ENCODE data around the gene FJX1. TPM values are rescaled to one million over a fixed set of nuclear protein-coding genes. Genes with fewer than 3 reads are reported as not detected.
A peak's percentile ranks its signal among the peaks of the same experiment; 100 is the strongest.

FJX1 gene
- total RNA-seq, 2 donors from 2014 or later, result 11.7 to 17.4 TPM

DNA sequence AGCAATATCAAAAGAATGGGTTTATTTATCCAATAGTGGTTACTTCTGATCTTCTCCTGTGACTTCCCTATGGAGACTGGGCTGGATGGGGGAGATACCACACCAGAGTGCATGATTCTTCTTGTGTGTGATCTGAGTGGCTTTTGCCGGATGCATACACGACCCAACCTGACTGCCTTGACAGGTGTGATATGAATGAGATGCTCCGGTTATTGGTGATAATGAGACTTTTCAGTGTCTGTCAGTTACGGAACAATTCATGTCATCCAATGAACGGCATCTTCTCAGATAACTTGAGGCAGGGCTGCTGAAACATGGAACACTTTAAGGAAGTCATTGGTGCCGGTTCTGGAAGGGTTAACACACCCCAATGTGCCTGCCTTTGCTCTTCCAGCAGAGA lies 17.7 kb downstream of the FJX1 start:
- no peaks in the 10 kb centered on the region for H3K4me1 ChIP-seq (ENCODE audit: control insufficient read depth, insufficient read depth, low read length)

DNA sequence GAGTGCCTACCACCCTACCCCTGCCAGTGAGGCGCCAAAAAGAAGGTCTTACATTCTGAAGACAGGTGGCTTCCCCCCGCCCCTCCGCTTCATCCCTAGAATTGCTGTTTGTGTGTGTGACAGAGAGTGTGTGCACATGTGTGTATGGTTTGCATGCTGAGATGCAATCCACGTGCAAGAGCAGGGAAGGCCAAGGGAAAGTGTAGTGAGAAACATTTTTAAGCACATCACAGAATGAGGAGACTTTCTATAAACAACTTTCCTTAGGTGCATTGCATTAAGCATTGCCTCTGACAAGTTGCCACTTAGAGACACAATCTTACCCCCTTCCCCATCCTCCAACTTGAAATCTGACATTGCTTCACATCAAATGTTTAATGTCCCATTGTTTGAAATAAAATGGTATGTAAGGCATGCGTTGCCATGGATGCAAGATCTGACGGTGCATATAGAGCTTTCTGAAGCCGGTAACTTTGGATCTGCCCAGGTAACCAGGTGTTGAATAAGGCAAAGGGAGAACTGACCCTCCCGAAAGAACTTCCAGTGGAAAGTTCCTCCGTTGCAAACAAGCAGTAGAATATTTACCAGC lies 21.4 kb downstream of the FJX1 start:
- H3K27ac ChIP-seq (ENCODE audit: low read depth, low read length), result no peak overlapping the region
- TF ChIP-seq, protein P1, sequence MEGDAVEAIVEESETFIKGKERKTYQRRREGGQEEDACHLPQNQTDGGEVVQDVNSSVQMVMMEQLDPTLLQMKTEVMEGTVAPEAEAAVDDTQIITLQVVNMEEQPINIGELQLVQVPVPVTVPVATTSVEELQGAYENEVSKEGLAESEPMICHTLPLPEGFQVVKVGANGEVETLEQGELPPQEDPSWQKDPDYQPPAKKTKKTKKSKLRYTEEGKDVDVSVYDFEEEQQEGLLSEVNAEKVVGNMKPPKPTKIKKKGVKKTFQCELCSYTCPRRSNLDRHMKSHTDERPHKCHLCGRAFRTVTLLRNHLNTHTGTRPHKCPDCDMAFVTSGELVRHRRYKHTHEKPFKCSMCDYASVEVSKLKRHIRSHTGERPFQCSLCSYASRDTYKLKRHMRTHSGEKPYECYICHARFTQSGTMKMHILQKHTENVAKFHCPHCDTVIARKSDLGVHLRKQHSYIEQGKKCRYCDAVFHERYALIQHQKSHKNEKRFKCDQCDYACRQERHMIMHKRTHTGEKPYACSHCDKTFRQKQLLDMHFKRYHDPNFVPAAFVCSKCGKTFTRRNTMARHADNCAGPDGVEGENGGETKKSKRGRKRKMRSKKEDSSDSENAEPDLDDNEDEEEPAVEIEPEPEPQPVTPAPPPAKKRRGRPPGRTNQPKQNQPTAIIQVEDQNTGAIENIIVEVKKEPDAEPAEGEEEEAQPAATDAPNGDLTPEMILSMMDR (conservative IDR thresholded peaks at IDR 0.05), result no peak
- H3K36me3 ChIP-seq (ENCODE audit: control insufficient read depth, insufficient read depth, low read length), result no peaks in the 10 kb centered on the region
- no peak overlapping the region for H3K9ac ChIP-seq (ENCODE audit: extremely low read depth, low read length, poor library complexity, severe bottlenecking)
- H3K4me3 Mint-ChIP-seq, result no peak overlapping the region
- DNase-seq, result no peak
- H3K27ac Mint-ChIP-seq, result no peak overlapping the region
- H3K4me3 ChIP-seq (ENCODE audit: low read length), result no peak overlapping the region
- H3K9me3 Mint-ChIP-seq, result no peaks in the 10 kb centered on the region
- H3K9me3 ChIP-seq (ENCODE audit: control insufficient read depth, low read length), result no peaks in the 10 kb centered on the region
- peaks cover 3% of the 10 kb centered on the region for H3K4me1 ChIP-seq (ENCODE audit: control insufficient read depth, insufficient read depth, low read length)
- H3K27me3 Mint-ChIP-seq (ENCODE audit: insufficient read depth), result peaks cover 12% of the 10 kb centered on the region
- WGBS, 2 experiments (ENCODE audit: insufficient coverage in 1 of 2, insufficient read length in 1 of 2), result 76 to 83% methylated on average over 5 to 9 of the region's 9 CpGs
- no peaks in the 10 kb centered on the region for H3K36me3 Mint-ChIP-seq (ENCODE audit: low read depth)
- H3K27me3 ChIP-seq (ENCODE audit: control insufficient read depth, insufficient read depth, low read length, poor library complexity, severe bottlenecking), result no peaks in the 10 kb centered on the region
- peaks cover 11% of the 10 kb centered on the region for H3K4me1 Mint-ChIP-seq

More for the DNA sequence above, 17.7 kb downstream of the FJX1 start:
- Mint-ChIP-seq H3K27ac (no peak overlapping the region), H3K4me3 (no peak overlapping the region), H3K36me3 (ENCODE audit: low read depth) (no peaks in the 10 kb centered on the region), H3K27me3 (ENCODE audit: insufficient read depth) (peaks cover 34% of the 10 kb centered on the region), H3K4me1 (peaks cover 13% of the 10 kb centered on the region), H3K9me3 (no peaks in the 10 kb centered on the region)
- peaks cover 16% of the 10 kb centered on the region for H3K27me3 ChIP-seq (ENCODE audit: control insufficient read depth, insufficient read depth, low read length, poor library complexity, severe bottlenecking)
- no peaks in the 10 kb centered on the region for H3K36me3 ChIP-seq (ENCODE audit: control insufficient read depth, insufficient read depth, low read length)
- 92 to 96% methylated on average over 5 to 6 of the region's 6 CpGs for WGBS, 2 experiments (ENCODE audit: insufficient coverage in 1 of 2, insufficient read length in 1 of 2)
- H3K9me3 ChIP-seq (ENCODE audit: control insufficient read depth, low read length), result no peaks in the 10 kb centered on the region
- no peak overlapping the region for H3K4me3 ChIP-seq (ENCODE audit: low read length)
- no peak overlapping the region for H3K27ac ChIP-seq (ENCODE audit: low read depth, low read length)
- no peak for DNase-seq
- H3K9ac ChIP-seq (ENCODE audit: extremely low read depth, low read length, poor library complexity, severe bottlenecking), result no peak overlapping the region
- TF ChIP-seq, protein P1 (conservative IDR thresholded peaks at IDR 0.05), result no peak

- peaks cover 11% of the 10 kb centered on the region for H3K4me1 Mint-ChIP-seq
- H3K9ac ChIP-seq (ENCODE audit: extremely low read depth, low read length, poor library complexity, severe bottlenecking), result no peak overlapping the region
- TF ChIP-seq, protein P1 (conservative IDR thresholded peaks at IDR 0.05), result no peak
- H3K36me3 ChIP-seq (ENCODE audit: control insufficient read depth, insufficient read depth, low read length), result no peaks in the 10 kb centered on the region
- no peaks in the 10 kb centered on the region for H3K27me3 ChIP-seq (ENCODE audit: control insufficient read depth, insufficient read depth, low read length, poor library complexity, severe bottlenecking)
- H3K4me3 Mint-ChIP-seq, result no peak overlapping the region
- peak overlapping the region; percentile 9 for H3K27ac Mint-ChIP-seq
- H3K4me1 ChIP-seq (ENCODE audit: control insufficient read depth, insufficient read depth, low read length), result peaks cover 3% of the 10 kb centered on the region
- no peak for DNase-seq
- no peaks in the 10 kb centered on the region for H3K9me3 Mint-ChIP-seq
- no peaks in the 10 kb centered on the region for H3K36me3 Mint-ChIP-seq (ENCODE audit: low read depth)
- no peaks in the 10 kb centered on the region for H3K9me3 ChIP-seq (ENCODE audit: control insufficient read depth, low read length)
- peaks cover 12% of the 10 kb centered on the region for H3K27me3 Mint-ChIP-seq (ENCODE audit: insufficient read depth)
- H3K27ac ChIP-seq (ENCODE audit: low read depth, low read length), result no peak overlapping the region
- 88 to 89% methylated on average over 6 of the region's 6 CpGs for WGBS, 2 experiments (ENCODE audit: insufficient coverage in 1 of 2, insufficient read length in 1 of 2)
- no peak overlapping the region for H3K4me3 ChIP-seq (ENCODE audit: low read length)
Observed at GRCh38 chr11:35641171-35641897, 23.1 kb downstream of the FJX1 start.
